WTC11 (cell line): ENCODE results near the gene KLHL20.
"Not testable (repeated sequence)": the region's sequence is repeated elsewhere in the genome, so short reads cannot be mapped to it uniquely, and the experiment has no call there.

Experiments used
- ARID4B ChIP-seq: sonication (generic); formaldehyde crosslinking; IDR thresholded peaks from 2 replicates; pipeline ENCODE4 v1.8.0; 2023; ENCODE audit warnings: missing genetic modification reagents, mild to moderate bottlenecking, borderline replicate concordance
- E2F5 ChIP-seq: sonication (generic); formaldehyde crosslinking; IDR thresholded peaks from 2 replicates; pipeline ENCODE4 v1.8.1; 2022; ENCODE audit warnings: mild to moderate bottlenecking, moderate library complexity, missing genetic modification reagents
- SP1 ChIP-seq: sonication (generic); formaldehyde crosslinking; conservative IDR thresholded peaks from 2 replicates; pipeline ENCODE4 v1.8.1; 2022; ENCODE audit warnings: missing genetic modification reagents
- ZNF671 ChIP-seq: fragments of 250-450 bp; sonication (Bioruptor Pico); IDR thresholded peaks from 2 replicates; pipeline ENCODE4 v1.8.0; 2021; ENCODE audit warnings: mild to moderate bottlenecking
- TF ChIP-seq, protein P1 (sequence below): sonication (generic); formaldehyde crosslinking; IDR thresholded peaks from 2 replicates; pipeline ENCODE4 v1.8.1; 2023; ENCODE audit warnings: mild to moderate bottlenecking, missing genetic modification reagents, borderline replicate concordance

GRCh38 chr1:173683838-173684237 lies 30.9 kb upstream of the KLHL20 start:
- not testable (repeated sequence) for TF ChIP-seq ZNF671 (CRISPR knock-in tag); E2F5; SP1 (CRISPR knock-in tag); ARID4B (CRISPR knock-in tag)
- TF ChIP-seq, protein P1, sequence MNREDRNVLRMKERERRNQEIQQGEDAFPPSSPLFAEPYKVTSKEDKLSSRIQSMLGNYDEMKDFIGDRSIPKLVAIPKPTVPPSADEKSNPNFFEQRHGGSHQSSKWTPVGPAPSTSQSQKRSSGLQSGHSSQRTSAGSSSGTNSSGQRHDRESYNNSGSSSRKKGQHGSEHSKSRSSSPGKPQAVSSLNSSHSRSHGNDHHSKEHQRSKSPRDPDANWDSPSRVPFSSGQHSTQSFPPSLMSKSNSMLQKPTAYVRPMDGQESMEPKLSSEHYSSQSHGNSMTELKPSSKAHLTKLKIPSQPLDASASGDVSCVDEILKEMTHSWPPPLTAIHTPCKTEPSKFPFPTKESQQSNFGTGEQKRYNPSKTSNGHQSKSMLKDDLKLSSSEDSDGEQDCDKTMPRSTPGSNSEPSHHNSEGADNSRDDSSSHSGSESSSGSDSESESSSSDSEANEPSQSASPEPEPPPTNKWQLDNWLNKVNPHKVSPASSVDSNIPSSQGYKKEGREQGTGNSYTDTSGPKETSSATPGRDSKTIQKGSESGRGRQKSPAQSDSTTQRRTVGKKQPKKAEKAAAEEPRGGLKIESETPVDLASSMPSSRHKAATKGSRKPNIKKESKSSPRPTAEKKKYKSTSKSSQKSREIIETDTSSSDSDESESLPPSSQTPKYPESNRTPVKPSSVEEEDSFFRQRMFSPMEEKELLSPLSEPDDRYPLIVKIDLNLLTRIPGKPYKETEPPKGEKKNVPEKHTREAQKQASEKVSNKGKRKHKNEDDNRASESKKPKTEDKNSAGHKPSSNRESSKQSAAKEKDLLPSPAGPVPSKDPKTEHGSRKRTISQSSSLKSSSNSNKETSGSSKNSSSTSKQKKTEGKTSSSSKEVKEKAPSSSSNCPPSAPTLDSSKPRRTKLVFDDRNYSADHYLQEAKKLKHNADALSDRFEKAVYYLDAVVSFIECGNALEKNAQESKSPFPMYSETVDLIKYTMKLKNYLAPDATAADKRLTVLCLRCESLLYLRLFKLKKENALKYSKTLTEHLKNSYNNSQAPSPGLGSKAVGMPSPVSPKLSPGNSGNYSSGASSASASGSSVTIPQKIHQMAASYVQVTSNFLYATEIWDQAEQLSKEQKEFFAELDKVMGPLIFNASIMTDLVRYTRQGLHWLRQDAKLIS (CRISPR knock-in tag) = not testable (repeated sequence)
